GM21737 (cell line): ENCODE results near the gene GFRA4.

Experiments
- ATAC-seq: cut with Tn5 transposase; IDR thresholded peaks from one replicate; pipeline ENCODE4 v1.9.1; 2021; ENCODE audit warnings: mild to moderate bottlenecking, moderate library complexity; ENCODE audit not compliant: unreplicated experiment

GFRA4 gene

DNA sequence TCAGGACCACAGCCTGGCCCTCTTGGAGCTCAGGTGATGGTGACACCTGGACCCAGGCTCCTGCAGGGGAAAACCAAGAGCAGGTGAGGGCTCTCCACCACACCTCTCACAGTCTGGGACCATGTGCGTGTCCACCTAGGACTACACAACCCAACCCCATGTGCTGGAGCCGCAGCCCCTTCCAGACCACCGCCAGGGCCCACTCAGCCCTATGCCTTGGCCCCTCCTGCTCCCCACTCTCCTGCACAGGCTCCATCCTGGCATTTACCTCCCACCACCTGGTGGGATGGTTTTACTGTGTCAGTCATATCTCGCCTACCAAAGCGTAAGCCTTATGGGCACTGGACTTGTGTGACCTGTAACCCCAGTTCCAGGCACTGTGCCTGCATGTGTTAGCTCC is 31.7 kb upstream of the GFRA4 start:
- no peak for ATAC-seq

DNA sequence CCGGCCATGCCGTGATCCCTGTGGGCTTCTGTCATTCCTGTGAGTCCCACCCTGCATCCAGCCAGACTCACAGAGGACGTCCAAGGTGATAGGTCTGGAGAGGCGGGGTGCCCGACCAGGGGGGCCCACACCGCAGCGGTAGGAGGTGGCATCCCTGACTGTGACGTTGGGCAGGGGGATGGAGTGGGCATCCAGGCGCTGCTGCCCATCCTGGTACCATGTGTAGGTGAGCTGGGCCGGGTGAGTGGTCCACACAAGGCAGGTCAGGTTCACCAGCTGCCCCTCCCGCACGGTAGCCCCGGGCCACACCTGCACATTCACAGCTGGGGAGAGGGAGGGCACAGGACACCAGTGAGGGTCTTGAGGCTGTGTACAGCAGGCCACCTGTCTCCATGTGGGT is 30.2 kb upstream of the GFRA4 start:
- ATAC-seq: no peak

DNA sequence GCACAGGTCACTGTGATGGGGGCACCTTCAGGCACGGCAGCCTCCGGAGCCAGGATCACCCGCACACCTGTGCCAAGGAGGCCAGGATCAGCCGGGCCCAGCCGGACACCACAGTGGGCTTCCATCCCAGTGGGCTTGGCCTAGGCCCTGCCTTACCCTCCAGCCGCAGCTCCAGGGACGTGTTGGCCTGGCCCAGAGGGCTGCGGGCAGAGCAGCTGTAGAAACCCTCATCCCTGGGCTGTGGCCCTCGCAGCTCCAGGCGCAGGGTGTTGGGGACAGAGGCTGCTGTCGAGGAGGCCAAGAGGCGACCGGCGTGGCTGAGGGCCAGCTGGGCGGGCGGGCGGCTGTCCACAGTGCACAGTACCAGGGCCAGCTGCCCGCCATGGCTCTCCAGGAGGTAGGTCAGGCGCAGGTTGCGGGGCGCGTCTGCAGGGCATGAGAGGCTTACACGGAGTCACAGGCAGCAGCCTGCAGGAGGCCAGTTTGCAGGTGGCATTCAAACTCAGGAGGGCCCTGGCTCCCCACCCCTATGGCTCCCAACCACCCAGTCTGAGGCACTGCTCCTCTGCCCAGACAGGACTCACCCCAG is 29.6 kb upstream of the GFRA4 start:
- no peak for ATAC-seq

GRCh38 chr20:3691897-3692296 is 28.7 kb upstream of the GFRA4 start:
- ATAC-seq: no peak

DNA sequence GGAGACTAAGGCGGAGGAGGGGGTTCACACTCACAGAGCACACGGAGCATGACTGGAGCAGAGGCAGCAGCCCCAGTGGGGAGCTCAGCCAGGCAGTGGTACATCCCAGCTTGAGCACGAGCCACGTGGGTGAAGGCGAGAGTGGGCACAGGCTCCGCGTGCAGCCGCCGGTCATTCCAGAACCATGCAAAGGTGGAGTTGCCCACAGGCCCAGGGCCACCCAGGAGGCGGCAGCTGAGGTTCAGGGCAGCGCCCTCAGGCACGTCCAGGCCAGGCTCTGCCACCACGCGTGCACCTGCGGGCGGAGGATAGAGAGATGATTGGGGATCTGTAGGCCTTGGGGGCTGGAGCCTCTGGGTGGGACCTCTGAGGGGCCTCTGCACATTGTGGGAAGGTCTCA is 28.1 kb upstream of the GFRA4 start:
- no peak for ATAC-seq

- no peak for ATAC-seq
Observed at GRCh38 chr20:3690413-3690812, 27.2 kb upstream of the GFRA4 start.

GRCh38 chr20:3689978-3690377 is 26.8 kb upstream of the GFRA4 start:
- no peak for ATAC-seq

DNA sequence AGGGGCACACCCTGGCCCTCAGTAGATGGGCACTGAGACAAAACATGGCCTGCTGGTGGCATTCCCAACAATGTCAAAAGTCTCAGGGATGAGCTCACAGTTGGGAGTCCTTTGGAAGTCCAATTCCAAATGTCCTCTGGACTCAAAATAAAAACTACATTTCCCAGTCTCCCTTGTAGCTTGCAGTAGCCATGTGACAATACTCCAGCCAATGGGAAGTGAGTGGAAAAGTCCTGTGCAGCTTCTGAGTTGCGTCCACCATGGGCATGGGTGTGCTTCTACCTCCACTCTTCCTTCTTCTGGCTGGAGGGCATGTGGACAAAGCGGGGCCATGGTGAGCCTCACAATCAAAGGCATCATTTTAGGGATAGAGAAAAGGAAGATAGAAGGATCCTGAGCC is 24.5 kb upstream of the GFRA4 start:
- no peak for ATAC-seq

DNA sequence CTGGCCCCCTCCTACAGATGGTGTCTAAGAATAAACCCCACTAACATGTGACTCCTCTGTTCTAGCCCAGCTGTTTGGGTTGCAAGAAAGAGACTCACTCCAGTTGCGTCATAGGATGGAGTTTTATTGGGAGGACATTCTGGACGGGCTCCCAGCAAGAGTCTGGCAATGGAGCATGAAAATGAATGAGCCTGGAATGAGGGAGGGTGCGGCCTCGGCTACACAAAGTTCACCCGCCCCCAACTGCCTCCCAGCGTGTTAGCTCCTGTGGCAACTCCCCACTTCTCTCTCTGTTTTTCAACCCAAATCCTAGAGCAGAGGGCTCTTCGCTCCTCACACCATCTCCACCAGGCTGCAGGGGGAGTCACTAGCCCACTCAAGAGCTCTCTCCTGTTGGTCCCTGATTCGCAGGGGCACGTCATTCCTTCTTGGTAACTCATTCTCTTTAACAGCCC is 23.7 kb upstream of the GFRA4 start:
- no peak for ATAC-seq

DNA sequence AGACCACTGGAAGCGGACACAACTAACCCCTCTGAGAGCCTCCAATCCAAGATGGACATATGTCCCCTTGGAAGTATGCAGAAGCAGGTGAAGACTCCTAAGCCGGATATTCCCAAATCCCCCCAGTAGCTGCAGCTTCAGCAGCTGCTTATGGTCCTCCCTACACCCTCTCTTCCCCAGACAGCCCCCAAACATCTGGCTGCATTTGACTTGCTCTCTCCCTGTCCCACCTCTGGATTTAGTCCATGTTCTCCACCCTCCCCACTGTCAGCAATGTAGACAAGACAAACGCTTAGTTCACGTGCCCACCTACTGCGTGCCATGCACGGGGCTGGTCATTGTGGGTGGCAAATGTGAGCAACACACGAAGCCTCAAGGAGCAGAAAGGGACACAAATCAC is 23.2 kb upstream of the GFRA4 start:
- no peak for ATAC-seq

DNA sequence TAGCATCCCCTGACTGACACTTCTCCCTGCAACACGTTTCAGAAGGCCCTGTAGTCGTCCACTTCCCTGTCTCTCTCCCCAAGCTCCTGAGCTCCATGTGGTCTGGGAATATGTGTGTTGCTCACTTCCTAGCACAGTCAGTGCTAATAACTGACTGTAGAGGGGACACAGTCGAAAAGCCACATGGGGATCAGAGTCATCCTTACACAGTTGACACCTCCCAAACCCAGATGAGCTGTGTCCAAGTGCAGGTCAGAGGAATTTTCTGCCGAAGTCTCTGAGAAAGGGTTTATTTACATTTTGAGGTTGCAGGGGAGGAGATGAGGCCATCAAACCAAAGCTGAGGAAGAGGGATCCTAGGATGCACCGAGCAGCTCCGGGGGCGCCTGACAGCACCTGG is 22.1 kb upstream of the GFRA4 start:
- no peak for ATAC-seq

- no peak for ATAC-seq
Observed at GRCh38 chr20:3681931-3682781, 19.0 kb upstream of the GFRA4 start, which contains the start of gene ADAM33. TSS of gene ADAM33 (minus strand) at chr20:3682010. CDS start at chr20:3682004, 6 bp downstream.

DNA sequence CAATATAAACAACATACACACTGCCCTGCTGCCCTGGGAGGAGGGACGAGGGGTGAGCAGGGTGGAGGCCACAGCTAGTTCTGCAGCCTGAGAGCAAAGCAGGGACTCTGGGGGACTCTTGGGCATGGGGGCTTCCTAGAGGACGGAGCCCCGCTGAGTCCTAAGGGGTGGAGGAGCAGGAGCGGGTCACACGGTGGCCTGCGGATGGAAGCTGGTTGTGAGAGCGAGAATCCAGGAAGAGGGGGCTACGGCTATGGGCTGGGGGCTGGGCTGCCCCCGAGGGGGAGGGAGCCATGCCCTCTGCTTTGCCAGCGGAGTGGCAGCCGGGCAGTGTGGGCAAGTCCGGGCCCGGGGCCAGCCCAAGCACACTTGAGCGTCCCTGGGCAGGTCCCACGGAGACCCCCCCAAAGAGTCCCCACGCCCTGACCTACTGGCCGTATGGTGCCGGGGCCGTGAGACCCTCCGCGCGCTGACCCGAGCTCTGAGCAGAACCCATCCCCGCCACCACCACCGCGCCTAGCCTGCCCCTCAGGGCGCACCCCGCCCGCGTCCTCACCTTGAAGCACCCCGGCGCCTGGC is 18.2 kb upstream of the GFRA4 start:
- ATAC-seq: no peak

GRCh38 chr20:3680701-3681351 is 17.6 kb upstream of the GFRA4 start:
- no peak for ATAC-seq

DNA sequence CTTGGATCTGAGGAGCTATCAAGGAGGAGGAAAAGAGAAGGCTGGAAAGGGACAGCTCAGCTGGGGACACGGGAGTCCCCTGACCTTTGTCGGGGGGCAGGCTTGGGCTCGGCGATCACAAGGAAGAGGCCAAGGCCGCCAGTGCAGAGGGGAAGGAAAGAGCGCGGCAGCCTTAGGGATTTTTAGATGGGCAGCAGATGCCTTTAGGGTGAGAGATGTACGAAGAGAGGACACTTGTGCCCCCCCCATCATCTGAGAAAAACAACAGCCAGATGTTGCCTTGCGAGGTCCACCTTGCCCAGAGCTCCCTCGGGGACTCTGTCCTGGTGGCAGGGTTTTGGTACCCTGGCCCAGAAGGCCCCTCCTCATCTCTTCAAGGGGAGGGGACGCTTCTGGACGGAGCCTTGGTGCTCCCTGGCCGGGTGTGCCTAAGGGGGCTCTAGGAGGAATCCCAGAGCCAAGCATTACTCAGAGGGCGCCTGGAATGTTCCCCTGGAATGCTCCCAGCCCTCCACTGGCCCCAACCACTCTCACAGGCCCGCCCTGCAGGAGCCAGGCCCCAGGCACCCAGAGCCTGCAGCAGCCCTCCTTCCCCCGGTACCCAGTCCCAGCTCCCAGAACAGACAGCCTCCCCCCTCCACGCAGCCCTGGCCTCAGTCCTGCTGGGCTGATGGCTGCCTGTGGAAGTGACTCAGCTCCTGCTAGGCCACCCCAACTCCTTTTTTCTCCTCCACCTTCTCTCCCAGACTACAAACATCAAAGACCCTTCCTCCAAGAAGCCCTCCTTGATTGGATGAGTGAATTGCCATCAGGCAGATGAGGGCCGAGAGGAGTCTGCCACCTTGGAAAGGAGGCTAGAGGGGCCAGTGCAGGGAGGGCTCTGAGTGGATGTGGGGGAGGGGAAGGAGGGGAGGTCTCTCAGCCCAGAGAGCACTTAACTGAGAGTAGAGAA is 16.8 kb upstream of the GFRA4 start:
- ATAC-seq: no peak

DNA sequence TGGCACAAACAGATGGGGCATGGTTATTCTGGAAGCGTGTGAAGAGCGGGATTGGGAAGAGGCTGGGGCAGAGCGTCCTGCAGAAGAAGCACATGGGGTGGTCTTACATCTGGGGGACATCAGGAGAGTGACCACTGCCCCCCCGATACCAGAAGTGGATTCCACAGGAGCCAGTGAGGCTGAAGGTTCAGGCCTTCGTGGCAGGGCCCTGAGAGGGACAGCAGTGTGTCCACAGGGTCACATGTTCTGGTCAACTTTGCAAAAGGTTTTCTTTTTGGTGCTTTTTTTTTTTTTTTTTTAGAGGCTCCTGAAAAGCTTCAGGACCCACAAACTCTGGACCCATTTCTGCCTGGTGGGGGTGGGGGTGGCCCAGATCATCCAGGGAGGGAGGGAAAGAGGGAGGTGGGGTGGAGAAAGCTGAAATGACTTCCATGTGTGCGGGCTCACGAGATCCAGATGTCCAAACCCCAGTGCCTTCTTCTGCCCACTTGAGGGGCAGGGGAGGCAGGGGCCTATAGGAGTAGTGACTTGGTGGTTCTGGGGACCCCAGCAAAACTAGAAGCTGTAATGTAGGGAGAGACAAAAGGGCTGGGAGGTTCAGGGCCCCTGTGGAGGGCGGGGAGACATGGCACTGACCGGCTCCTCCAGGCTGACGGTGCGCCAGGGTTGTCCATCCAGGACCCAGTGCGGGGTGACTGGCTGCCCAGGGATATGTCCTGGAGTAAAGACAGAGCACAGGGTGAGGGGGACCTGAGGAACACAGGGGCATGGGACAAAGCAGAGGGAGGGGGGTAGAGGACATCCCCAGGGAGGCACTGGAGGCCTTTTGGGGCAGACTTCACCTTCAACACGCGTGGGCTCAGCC is 15.9 kb upstream of the GFRA4 start:
- ATAC-seq: no peak

- ATAC-seq: no peak
Observed at GRCh38 chr20:3678198-3678597, 15.0 kb upstream of the GFRA4 start.

DNA sequence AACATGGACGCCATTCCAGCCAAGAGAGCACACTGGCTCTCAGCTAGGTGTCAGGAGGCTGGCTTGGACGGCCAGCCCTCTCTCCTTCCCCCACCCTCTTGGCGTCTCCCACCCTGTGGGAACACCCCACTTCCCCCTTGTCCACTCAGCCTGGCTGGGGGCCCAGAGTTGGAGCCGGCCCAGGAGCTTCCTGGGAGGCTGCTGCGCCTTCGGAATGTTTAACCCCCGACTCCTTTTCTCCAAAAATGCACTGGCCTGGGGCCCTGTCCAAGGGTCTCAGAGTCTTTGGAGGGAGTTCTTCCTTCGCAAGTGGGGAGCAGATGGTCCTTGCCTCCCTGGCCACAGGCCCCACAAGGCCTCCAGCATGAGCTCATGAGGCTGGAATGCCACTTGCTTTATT is 14.5 kb upstream of the GFRA4 start:
- ATAC-seq: no peak
